OCI-LY1 (cell line): ENCODE data around the gene CD86.

Experiments
- H2AFZ ChIP-seq: fragments of 200-600 bp; sonication (generic), shearing (Covaris generic); 2 replicates; pipeline ENCODE4 v1.6.0; 2014; ENCODE audit warnings: antibody characterized with exemption, mild to moderate bottlenecking, low read length
- H3F3A ChIP-seq: fragments of 200-600 bp; sonication (generic), shearing (Covaris generic); 2 replicates; pipeline ENCODE4 v1.6.0; 2014; ENCODE audit warnings: mild to moderate bottlenecking, antibody characterized with exemption, low read length, moderate library complexity; ENCODE audit not compliant: insufficient read depth
- H3K27ac ChIP-seq: fragments of 200-600 bp; sonication (generic); 2 replicates; pipeline ENCODE4 v1.5.1; 2014; ENCODE audit warnings: low read length, mixed run types, mild to moderate bottlenecking, low read depth; ENCODE audit not compliant: poor library complexity, severe bottlenecking
- H3K27me3 ChIP-seq: fragments of 200-600 bp; sonication (generic); 2 replicates; pipeline ENCODE4 v1.6.0; 2014; ENCODE audit warnings: antibody characterized with exemption, mild to moderate bottlenecking, low read length, moderate library complexity; ENCODE audit not compliant: insufficient read depth
- H3K36me3 ChIP-seq: fragments of 200-600 bp; sonication (generic); 2 replicates; pipeline ENCODE4 v1.6.1; 2014; ENCODE audit warnings: mild to moderate bottlenecking, antibody characterized with exemption, low read length, moderate library complexity, mixed read lengths; ENCODE audit not compliant: insufficient read depth
- H3K4me1 ChIP-seq: fragments of 200-600 bp; sonication (generic); 2 replicates; pipeline ENCODE4 v1.5.1; 2014; ENCODE audit warnings: mild to moderate bottlenecking, low read length, moderate library complexity; ENCODE audit not compliant: insufficient read depth, severe bottlenecking
- H3K4me2 ChIP-seq: fragments of 200-600 bp; sonication (generic), shearing (Covaris generic); 2 replicates; pipeline ENCODE4 v1.6.1; 2014; ENCODE audit warnings: low read length
- H3K4me3 ChIP-seq: fragments of 200-600 bp; sonication (generic); 2 replicates; pipeline ENCODE4 v1.5.1; 2014; ENCODE audit warnings: low read length, low read depth, mild to moderate bottlenecking, mixed read lengths; ENCODE audit not compliant: poor library complexity, severe bottlenecking
- H3K79me2 ChIP-seq: fragments of 200-600 bp; shearing (Covaris generic); 2 replicates; pipeline ENCODE4 v1.6.1; 2016; ENCODE audit warnings: mixed run types, low read length, mixed read lengths; ENCODE audit not compliant: insufficient read depth
- H3K9ac ChIP-seq: fragments of 200-600 bp; sonication (generic), shearing (Covaris generic); 2 replicates; pipeline ENCODE4 v1.6.1; 2014; ENCODE audit warnings: mild to moderate bottlenecking, low read length, mixed read lengths
- H3K9me2 ChIP-seq: fragments of 200-600 bp; sonication (generic), shearing (Covaris generic); 2 replicates; pipeline ENCODE4 v1.6.1; 2014; ENCODE audit warnings: low read depth, mild to moderate bottlenecking, low read length, mixed read lengths
- H3K9me3 ChIP-seq: fragments of 200-600 bp; shearing (Covaris generic); 2 replicates; pipeline ENCODE4 v1.6.1; 2014; ENCODE audit warnings: low read length, mixed read lengths
- H4K20me1 ChIP-seq: fragments of 200-600 bp; sonication (generic), shearing (Covaris generic); 2 replicates; pipeline ENCODE4 v1.6.0; 2016; ENCODE audit warnings: mild to moderate bottlenecking, low read length; ENCODE audit not compliant: insufficient read depth
- CTCF ChIP-seq: fragments of 200-600 bp; sonication (generic), shearing (Covaris generic); IDR thresholded peaks from 2 replicates; pipeline ENCODE4 v1.5.1; 2017; ENCODE audit warnings: mild to moderate bottlenecking, antibody characterized with exemption, low read length, moderate library complexity, mixed read lengths
- EZH2 ChIP-seq: fragments of 200-600 bp; sonication (generic), shearing (Covaris generic); IDR thresholded peaks from 2 replicates; pipeline ENCODE4 v1.8.0; 2017; ENCODE audit warnings: borderline replicate concordance, mixed run types, mild to moderate bottlenecking, antibody characterized with exemption, low read length, moderate library complexity, mixed read lengths

The CD86 gene

DNA sequence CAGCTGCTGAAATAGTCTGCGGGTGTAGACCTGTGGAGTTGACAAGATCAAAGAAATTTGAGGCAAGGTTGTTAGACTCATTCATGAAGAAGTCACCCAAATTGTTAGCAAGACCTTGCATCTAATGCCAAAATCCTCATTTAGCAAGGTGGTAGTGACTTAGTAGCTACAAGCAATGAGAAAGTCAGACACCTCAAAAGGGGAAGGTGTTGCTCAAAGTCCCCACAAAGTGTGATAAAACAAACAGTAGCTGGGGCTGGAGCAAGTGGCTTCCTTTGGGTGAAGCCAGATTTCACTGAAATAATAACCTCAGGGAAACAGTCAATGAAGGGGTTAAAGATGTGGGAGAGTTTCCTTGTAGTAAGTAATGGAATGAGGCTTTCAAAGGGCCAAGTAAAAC, 44.9 kb downstream of the CD86 start:
- no peak overlapping the region for H3K27ac ChIP-seq
- H2AFZ ChIP-seq = no peak overlapping the region
- H3K4me1 ChIP-seq = peaks cover 18% of the 10 kb centered on the region
- no peaks in the 10 kb centered on the region for H4K20me1 ChIP-seq
- no peaks in the 10 kb centered on the region for H3K27me3 ChIP-seq
- no peaks in the 10 kb centered on the region for H3K79me2 ChIP-seq
- TF ChIP-seq EZH2 = no peak
- H3K4me3 ChIP-seq = no peak overlapping the region
- H3K9me3 ChIP-seq = no peaks in the 10 kb centered on the region
- H3K9me2 ChIP-seq = no peaks in the 10 kb centered on the region
- no peak overlapping the region for H3K9ac ChIP-seq
- H3K4me2 ChIP-seq = no peak overlapping the region
- H3F3A ChIP-seq = no peaks in the 10 kb centered on the region
- peaks cover 27% of the 10 kb centered on the region for H3K36me3 ChIP-seq

GRCh38 chr3:122100591-122101463, 45.7 kb downstream of the CD86 start:
- Histone ChIP-seq H3K4me1 (peaks cover 18% of the 10 kb centered on the region), H3K36me3 (peaks cover 34% of the 10 kb centered on the region), H3K79me2 (no peaks in the 10 kb centered on the region), H3K27me3 (no peaks in the 10 kb centered on the region), H3K9me3 (no peaks in the 10 kb centered on the region), H3K9ac (no peak overlapping the region), H3F3A (no peaks in the 10 kb centered on the region), H3K9me2 (no peaks in the 10 kb centered on the region), H4K20me1 (no peaks in the 10 kb centered on the region), H3K27ac (no peak overlapping the region), H2AFZ (no peak overlapping the region), H3K4me3 (no peak overlapping the region), H3K4me2 (no peak overlapping the region)
- TF ChIP-seq EZH2 (no peak), CTCF (no peak)

DNA sequence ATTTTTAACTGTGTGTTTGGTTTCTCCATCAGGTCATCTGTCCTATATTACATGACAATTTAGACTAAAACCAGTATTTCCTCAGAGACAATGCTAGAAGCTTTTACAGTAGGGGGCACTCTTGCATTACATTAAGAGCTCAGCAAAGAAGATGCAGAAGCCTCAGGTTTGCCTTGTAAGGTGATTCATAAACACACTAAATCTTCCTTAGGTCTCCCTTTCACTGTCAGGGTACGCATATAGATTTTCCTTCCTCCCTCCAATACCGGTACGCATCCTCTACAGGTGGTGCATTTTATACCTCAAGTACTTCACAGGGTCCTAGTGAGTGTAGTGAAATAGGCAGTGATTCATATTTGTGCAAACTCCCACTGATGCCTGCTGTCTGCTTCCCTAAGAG, 46.5 kb downstream of the CD86 start:
- Histone ChIP-seq H3K27me3 (no peaks in the 10 kb centered on the region), H3K27ac (no peak overlapping the region), H4K20me1 (no peaks in the 10 kb centered on the region), H3K4me3 (no peak overlapping the region), H3K9me3 (no peaks in the 10 kb centered on the region), H3K9me2 (no peaks in the 10 kb centered on the region), H3K4me2 (no peak overlapping the region), H2AFZ (no peak overlapping the region), H3K79me2 (no peaks in the 10 kb centered on the region), H3K36me3 (peaks cover 42% of the 10 kb centered on the region), H3F3A (no peaks in the 10 kb centered on the region), H3K4me1 (peaks cover 15% of the 10 kb centered on the region), H3K9ac (no peak overlapping the region)
- TF ChIP-seq CTCF (peak; percentile 82), EZH2 (no peak)
